ENCODE measurements around the gene VPS4A.

VPS4A gene

DNA sequence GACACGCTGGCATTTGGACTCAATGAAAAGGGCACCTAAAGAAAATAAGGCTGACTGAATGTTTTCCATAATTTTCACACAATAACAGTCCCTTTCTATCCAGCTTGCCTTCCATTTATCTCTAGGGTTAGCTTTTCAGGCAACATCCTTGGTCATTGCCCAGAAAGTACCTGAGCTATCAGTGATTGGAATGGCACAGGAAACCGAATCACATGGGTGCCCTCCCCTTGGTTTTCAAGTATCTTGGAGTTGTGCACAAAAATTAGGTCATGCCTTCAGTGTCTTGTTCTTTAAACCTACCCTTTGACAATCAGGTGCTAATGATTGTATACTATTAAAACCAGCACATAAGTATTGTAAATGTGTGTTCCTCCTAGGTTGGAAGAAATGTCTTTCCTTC, 3.3 kb upstream of the VPS4A start:
- H3K27ac ChIP-seq, result no peak overlapping the region
- TF ChIP-seq ZFX (IDR thresholded peaks at IDR 0.05) (no peak), CTCF (conservative IDR thresholded peaks at IDR 0.05) (no peak)

GRCh38 chr16:69309316-69309715, 1.8 kb upstream of the VPS4A start:
- no peak overlapping the region for H3K27ac ChIP-seq
- TF ChIP-seq CTCF (conservative IDR thresholded peaks at IDR 0.05) (no peak), ZFX (IDR thresholded peaks at IDR 0.05) (no peak)

GRCh38 chr16:69311533-69312387, 610 bp downstream of the VPS4A start:
- TF ChIP-seq CTCF (conservative IDR thresholded peaks at IDR 0.05) (no peak), ZFX (IDR thresholded peaks at IDR 0.05) (peak; percentile 99)
- H3K27ac ChIP-seq, result peak overlapping the region; percentile 94

DNA sequence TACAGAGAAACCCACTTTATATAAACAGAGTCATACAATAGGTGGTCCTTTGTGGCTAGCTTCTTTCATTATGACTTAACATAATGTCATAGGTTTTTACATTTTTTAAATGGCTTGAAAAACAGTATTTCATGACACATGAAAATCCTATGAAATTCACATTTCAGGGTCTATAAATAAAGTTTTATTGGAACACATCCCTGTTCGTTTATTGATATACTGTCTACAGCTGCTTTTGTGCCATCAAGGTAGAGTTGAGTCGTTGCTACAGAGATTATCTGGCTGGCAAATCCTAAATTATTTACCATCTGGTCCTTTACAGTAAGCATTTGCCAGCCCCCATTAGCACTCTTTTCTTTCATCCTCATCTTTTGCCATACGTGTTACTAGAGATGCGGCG, 2.3 kb downstream of the VPS4A start:
- TF ChIP-seq CTCF (conservative IDR thresholded peaks at IDR 0.05) (no peak), ZFX (IDR thresholded peaks at IDR 0.05) (no peak)
- H3K27ac ChIP-seq, result no peak overlapping the region

DNA sequence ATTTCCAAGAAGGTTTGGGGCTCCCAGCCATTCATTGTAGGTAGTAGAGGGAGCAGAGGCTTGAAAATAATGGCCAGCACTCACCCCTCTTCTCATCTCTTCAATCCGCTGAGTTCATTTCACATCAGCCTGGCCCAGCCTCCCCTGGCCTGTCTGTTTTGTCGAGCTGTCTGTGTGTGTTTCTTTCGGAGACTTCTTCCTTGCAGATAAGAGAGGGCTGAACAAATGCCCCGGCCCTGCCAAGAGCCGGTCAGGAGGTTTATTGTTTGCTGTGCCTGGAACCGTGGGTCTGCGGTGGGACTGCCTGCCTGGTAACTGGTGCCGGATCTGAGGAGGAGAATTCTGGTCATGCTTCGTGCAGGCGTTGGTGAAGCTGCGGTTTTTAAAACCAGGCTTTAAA, 3.4 kb downstream of the VPS4A start:
- no peak for TF ChIP-seq CTCF (conservative IDR thresholded peaks at IDR 0.05)
- no peak for TF ChIP-seq ZFX (IDR thresholded peaks at IDR 0.05)
- no peak overlapping the region for H3K27ac ChIP-seq

- no peak for TF ChIP-seq CTCF (conservative IDR thresholded peaks at IDR 0.05)
- TF ChIP-seq ZFX (IDR thresholded peaks at IDR 0.05), result no peak
- H3K27ac ChIP-seq, result no peak overlapping the region
Observed at GRCh38 chr16:69315486-69316311, 4.5 kb downstream of the VPS4A start.

DNA sequence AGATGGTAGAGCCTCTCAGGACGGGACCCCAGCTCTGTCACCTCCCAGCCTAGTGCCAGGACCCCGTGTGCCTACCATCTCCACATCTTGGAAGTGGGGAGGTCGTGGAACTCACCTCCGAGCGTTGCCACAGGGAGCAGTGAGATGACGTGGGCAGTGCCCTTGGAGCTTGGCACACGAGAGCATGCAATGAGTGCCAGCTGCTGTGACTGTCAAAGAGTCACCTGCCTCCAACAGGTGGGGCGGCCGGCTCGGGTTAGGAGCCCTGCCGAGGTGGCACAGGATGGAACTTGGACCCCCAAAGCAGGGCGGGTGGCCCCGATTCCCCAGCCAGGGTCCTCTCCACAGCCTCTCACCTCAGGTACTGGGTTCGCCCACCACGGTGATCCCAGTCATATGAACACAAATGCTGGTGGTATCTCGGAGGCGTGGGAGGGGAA, 5.5 kb downstream of the VPS4A start:
- no peak overlapping the region for H3K27ac ChIP-seq
- no peak for TF ChIP-seq CTCF (conservative IDR thresholded peaks at IDR 0.05)

All from C4-2B (cell line).